ENCODE data around the gene SLC6A6.

SLC6A6 gene

GRCh38 chr3:14397046-14397445 is 5.4 kb upstream of the SLC6A6 start:
- Histone ChIP-seq H4K20me1 (0 out of 2 replicates have a peak, but pooled peaks cover 5% of the 10 kb centered on the region), H3K4me3 (no peak overlapping the region), H3K9ac (no peak overlapping the region), H3K9me3 (no peaks in the 10 kb centered on the region), H3K36me3 (no peaks in the 10 kb centered on the region), H3K27me3 (no peaks in the 10 kb centered on the region), H3K4me2 (peak overlapping the region; percentile 71), H3K4me1 (peaks cover 55% of the 10 kb centered on the region), H3K27ac (no peak overlapping the region)
- TF ChIP-seq Cebpa-rat (IDR thresholded peaks at IDR 0.05): no peak

- H3K27me3 ChIP-seq: no peaks in the 10 kb centered on the region
- H3K9me3 ChIP-seq: no peaks in the 10 kb centered on the region
- H3K36me3 ChIP-seq: no peaks in the 10 kb centered on the region
- H3K4me2 ChIP-seq: peak overlapping the region; percentile 71
- no peak overlapping the region for H3K4me3 ChIP-seq
- H3K27ac ChIP-seq: no peak overlapping the region
- peaks cover 55% of the 10 kb centered on the region for H3K4me1 ChIP-seq
- 0 out of 2 replicates have a peak, but pooled peaks cover 5% of the 10 kb centered on the region for H4K20me1 ChIP-seq
- no peak for TF ChIP-seq Cebpa-rat (IDR thresholded peaks at IDR 0.05)
- no peak overlapping the region for H3K9ac ChIP-seq
Measured at GRCh38 chr3:14397531-14397930, 4.9 kb upstream of the SLC6A6 start.

DNA sequence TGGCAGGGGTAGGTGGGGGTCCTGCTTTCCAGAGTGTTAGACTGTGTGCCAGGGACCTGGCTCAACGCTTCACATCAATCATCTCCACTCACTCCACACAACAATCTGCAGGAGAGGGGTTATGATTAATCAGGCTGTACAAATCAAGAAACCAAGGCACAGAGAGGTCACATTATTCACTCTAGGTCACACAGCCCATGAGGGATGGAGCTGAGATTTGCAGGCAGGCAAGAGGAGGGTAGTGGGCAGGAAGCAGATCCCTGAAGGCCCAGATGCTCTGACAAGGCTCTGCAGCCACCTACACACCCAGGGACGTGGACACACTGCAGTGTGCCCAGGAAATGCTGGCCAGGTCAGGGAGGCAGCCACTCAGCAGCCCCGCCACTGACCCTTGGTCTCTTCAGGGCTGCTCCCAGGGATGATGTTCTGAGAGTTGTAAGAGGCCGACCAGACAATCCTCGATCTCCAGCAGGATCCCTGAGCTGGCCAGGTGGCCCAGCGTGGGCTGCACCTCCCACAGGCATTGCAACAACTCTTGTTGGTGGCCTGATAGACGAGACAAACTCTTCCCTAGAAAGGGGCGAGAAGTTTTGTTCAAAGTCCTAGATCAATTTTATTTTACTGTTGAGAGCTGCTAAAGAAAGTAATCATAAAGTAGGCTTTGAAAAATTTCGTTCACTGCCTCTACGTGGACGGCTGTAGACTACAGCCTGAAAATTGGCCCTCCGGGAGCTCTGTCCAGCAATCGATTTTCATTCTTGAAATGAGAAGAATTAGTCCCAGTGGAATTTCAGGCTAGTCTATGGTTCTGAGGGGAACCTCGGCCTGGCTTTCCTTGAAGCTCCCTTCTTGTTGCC is 4.2 kb upstream of the SLC6A6 start:
- Histone ChIP-seq H3K9me3 (no peaks in the 10 kb centered on the region), H3K4me3 (no peak overlapping the region), H3K4me1 (peaks cover 50% of the 10 kb centered on the region), H3K27ac (no peak overlapping the region), H4K20me1 (0 out of 2 replicates have a peak, but pooled peaks cover 5% of the 10 kb centered on the region), H3K4me2 (peak overlapping the region; percentile 71), H3K27me3 (no peaks in the 10 kb centered on the region), H3K36me3 (no peaks in the 10 kb centered on the region), H3K9ac (no peak overlapping the region)
- TF ChIP-seq Cebpa-rat (IDR thresholded peaks at IDR 0.05): no peak

DNA sequence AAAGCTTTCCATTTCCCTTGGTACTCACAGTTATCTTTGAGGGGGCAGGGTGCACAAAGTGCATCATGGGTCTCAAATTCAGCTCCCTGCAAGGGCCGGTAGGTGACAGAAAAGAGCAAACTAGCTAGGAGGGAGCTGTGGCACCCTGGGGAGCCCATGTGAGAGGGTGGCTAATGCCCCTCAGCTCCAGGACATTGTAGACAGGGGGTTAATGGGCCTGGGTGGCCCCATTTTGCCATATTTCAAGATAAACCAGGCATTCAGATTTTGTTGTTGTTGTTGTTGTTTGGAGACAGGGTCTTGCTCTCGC is 3.7 kb upstream of the SLC6A6 start:
- no peak overlapping the region for H3K9ac ChIP-seq
- H3K4me1 ChIP-seq: peaks cover 54% of the 10 kb centered on the region
- 0 out of 2 replicates have a peak, but pooled peaks cover 8% of the 10 kb centered on the region for H4K20me1 ChIP-seq
- no peak overlapping the region for H3K4me2 ChIP-seq
- H3K27me3 ChIP-seq: no peaks in the 10 kb centered on the region
- H3K9me3 ChIP-seq: no peaks in the 10 kb centered on the region
- H3K4me3 ChIP-seq: no peak overlapping the region
- TF ChIP-seq Cebpa-rat (IDR thresholded peaks at IDR 0.05): no peak
- no peak overlapping the region for H3K27ac ChIP-seq
- no peaks in the 10 kb centered on the region for H3K36me3 ChIP-seq

GRCh38 chr3:14401692-14402303 is 608 bp upstream of the SLC6A6 start:
- no peaks in the 10 kb centered on the region for H3K27me3 ChIP-seq
- peaks cover 83% of the 10 kb centered on the region for H3K4me1 ChIP-seq
- peak overlapping the region; percentile 89 for H3K4me3 ChIP-seq
- H3K9ac ChIP-seq: peak overlapping the region; percentile 92
- H3K36me3 ChIP-seq: peaks cover 10% of the 10 kb centered on the region; the same call in 1 of the 2 replicates
- no peaks in the 10 kb centered on the region for H3K9me3 ChIP-seq
- TF ChIP-seq Cebpa-rat (IDR thresholded peaks at IDR 0.05): no peak
- H4K20me1 ChIP-seq: peaks cover 38% of the 10 kb centered on the region
- H3K27ac ChIP-seq: peak overlapping the region; percentile 91
- peak overlapping the region; percentile 99 for H3K4me2 ChIP-seq

DNA sequence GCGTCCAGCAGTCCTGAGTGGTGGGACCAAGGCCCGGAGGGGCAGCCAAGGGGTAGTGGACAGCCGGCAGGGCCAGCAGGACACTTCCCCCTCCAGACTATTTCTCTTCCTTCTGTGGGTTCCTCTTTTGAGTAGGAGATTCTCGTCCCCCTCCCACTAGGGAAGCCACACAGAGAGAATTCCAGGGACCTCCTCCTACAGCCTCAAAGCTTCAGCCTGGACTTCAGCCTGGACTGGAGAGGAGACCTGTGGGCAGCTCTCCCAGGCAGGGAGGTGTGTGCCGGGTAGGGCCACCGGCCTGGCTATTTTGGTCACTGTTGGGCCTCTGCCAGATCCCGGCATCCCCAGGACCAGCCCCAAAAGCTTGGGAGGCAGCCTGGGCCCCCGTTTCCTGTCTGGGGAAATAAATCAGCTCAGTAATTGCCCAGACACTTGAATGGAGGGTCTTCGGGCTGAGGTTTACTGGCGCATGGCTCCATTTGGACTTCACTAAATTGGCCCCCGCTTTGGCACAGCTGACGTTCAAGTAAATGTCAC is 1.3 kb downstream of the SLC6A6 start:
- TF ChIP-seq Cebpa-rat (IDR thresholded peaks at IDR 0.05): no peak
- no peaks in the 10 kb centered on the region for H3K27me3 ChIP-seq
- peaks cover 52% of the 10 kb centered on the region for H4K20me1 ChIP-seq
- H3K9me3 ChIP-seq: no peaks in the 10 kb centered on the region
- H3K4me2 ChIP-seq: peak overlapping the region; percentile 99
- H3K27ac ChIP-seq: peak overlapping the region; percentile 91
- H3K36me3 ChIP-seq: peaks cover 18% of the 10 kb centered on the region; the same call in 1 of the 2 replicates
- peak overlapping the region; percentile 89 for H3K4me3 ChIP-seq
- peak overlapping the region; percentile 92 for H3K9ac ChIP-seq
- peaks cover 64% of the 10 kb centered on the region for H3K4me1 ChIP-seq

- peaks cover 61% of the 10 kb centered on the region for H3K4me1 ChIP-seq
- H3K9me3 ChIP-seq: no peaks in the 10 kb centered on the region
Measured at GRCh38 chr3:14404186-14404585, 1.8 kb downstream of the SLC6A6 start.

GRCh38 chr3:14404631-14405359 is 2.4 kb downstream of the SLC6A6 start:
- Histone ChIP-seq H3K27ac (no peak overlapping the region), H3K9me3 (no peaks in the 10 kb centered on the region), H3K4me3 (peak overlapping the region; percentile 89), H3K36me3 (peaks cover 27% of the 10 kb centered on the region), H3K27me3 (no peaks in the 10 kb centered on the region), H3K9ac (peak overlapping the region; percentile 92; the same call in 1 of the 2 replicates), H3K4me2 (peak overlapping the region; percentile 99), H4K20me1 (peaks cover 63% of the 10 kb centered on the region), H3K4me1 (peaks cover 63% of the 10 kb centered on the region)
- TF ChIP-seq Cebpa-rat (IDR thresholded peaks at IDR 0.05): no peak

More at GRCh38 chr3:14404186-14404585, 1.8 kb downstream of the SLC6A6 start:
- Histone ChIP-seq H4K20me1 (peaks cover 57% of the 10 kb centered on the region), H3K36me3 (peaks cover 21% of the 10 kb centered on the region; the same call in 1 of the 2 replicates), H3K4me2 (peak overlapping the region; percentile 99), H3K4me3 (peak overlapping the region; percentile 89), H3K27me3 (no peaks in the 10 kb centered on the region), H3K9ac (peak overlapping the region; percentile 92), H3K27ac (peak overlapping the region; percentile 91; the same call in 1 of the 2 replicates)
- no peak for TF ChIP-seq Cebpa-rat (IDR thresholded peaks at IDR 0.05)
